Activated CD4-positive, alpha-beta T cell treated with anti-CD3 and anti-CD28 coated beads for 48 hours (primary cell): ENCODE results near the gene PLEKHF1.
"Not testable (repeated sequence)": the region's sequence is repeated elsewhere in the genome, so short reads cannot be mapped to it uniquely, and the experiment has no call there.

Experiments
- DNase-seq: peaks from one replicate; pipeline ENCODE4 v3.0.0-alpha.2; 2020

Gene PLEKHF1

GRCh38 chr19:29704562-29705558, 39.6 kb downstream of the PLEKHF1 start:
- DNase-seq: no peak

- no peak for DNase-seq
These were observed 40.4 kb downstream of the PLEKHF1 start for GRCh38 chr19:29705706-29706105.

- no peak for DNase-seq
These were observed 41.4 kb downstream of the PLEKHF1 start for GRCh38 chr19:29706635-29707034.

GRCh38 chr19:29708554-29709439, 43.5 kb downstream of the PLEKHF1 start:
- no peak for DNase-seq

- DNase-seq: not testable (repeated sequence)
These were observed 44.2 kb downstream of the PLEKHF1 start for GRCh38 chr19:29709440-29709798.

GRCh38 chr19:29711584-29712132, 46.4 kb downstream of the PLEKHF1 start:
- DNase-seq: no peak

GRCh38 chr19:29712744-29713516, 47.7 kb downstream of the PLEKHF1 start:
- no peak for DNase-seq

GRCh38 chr19:29714371-29714952, 49.2 kb downstream of the PLEKHF1 start:
- DNase-seq: no peak

- DNase-seq: peak; percentile 77
These were observed 49.9 kb downstream of the PLEKHF1 start, which contains the start of gene C19orf12 for GRCh38 chr19:29714953-29715700. TSS of gene C19orf12 (minus strand) at chr19:29715261. CDS start at chr19:29708413, 6,848 bp downstream.

- DNase-seq: peak; percentile 30
These were observed 50.7 kb downstream of the PLEKHF1 start for GRCh38 chr19:29715701-29716581.

GRCh38 chr19:29717051-29717450, 51.8 kb downstream of the PLEKHF1 start:
- no peak for DNase-seq

- peak; percentile 54 for DNase-seq
These were observed 58.9 kb downstream of the PLEKHF1 start for GRCh38 chr19:29724102-29724641.

GRCh38 chr19:29724746-29725145, 59.5 kb downstream of the PLEKHF1 start:
- no peak for DNase-seq
